ENCODE results near the gene MTA1.

The MTA1 gene

DNA sequence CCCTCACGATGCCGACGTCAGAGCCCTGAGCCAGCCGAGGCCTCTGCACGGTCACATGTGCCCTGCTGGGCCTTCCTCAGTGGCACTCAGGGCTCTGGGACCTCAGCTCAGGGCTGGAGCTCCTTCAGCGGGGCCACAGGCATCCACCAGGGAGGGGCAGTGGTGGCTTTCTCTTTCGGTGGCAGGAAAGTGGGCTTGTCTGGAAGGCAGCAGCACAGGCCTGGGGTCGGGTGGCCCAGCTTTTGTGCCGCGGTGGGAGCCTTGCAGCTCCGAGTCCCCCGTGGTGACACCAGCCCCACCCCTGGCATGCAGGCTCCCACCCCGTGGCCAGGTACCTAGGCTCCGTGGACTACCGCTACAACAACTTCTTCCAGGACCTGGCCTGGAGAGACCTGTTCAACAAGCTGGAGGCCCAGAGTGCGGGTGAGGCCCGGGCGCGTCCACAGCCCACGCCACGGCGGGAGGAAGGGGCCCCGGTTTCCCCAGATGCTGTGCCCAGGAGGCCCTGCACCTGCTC, 35.5 kb upstream of the MTA1 start:
- FAIRE-seq (no peak), DNase-seq (ENCODE audit: insufficient read length, low spot score) (no peak)
- TF ChIP-seq, protein P1, sequence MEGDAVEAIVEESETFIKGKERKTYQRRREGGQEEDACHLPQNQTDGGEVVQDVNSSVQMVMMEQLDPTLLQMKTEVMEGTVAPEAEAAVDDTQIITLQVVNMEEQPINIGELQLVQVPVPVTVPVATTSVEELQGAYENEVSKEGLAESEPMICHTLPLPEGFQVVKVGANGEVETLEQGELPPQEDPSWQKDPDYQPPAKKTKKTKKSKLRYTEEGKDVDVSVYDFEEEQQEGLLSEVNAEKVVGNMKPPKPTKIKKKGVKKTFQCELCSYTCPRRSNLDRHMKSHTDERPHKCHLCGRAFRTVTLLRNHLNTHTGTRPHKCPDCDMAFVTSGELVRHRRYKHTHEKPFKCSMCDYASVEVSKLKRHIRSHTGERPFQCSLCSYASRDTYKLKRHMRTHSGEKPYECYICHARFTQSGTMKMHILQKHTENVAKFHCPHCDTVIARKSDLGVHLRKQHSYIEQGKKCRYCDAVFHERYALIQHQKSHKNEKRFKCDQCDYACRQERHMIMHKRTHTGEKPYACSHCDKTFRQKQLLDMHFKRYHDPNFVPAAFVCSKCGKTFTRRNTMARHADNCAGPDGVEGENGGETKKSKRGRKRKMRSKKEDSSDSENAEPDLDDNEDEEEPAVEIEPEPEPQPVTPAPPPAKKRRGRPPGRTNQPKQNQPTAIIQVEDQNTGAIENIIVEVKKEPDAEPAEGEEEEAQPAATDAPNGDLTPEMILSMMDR (IDR thresholded peaks at IDR 0.05; ENCODE audit: insufficient read depth, missing control alignments): no peak

DNA sequence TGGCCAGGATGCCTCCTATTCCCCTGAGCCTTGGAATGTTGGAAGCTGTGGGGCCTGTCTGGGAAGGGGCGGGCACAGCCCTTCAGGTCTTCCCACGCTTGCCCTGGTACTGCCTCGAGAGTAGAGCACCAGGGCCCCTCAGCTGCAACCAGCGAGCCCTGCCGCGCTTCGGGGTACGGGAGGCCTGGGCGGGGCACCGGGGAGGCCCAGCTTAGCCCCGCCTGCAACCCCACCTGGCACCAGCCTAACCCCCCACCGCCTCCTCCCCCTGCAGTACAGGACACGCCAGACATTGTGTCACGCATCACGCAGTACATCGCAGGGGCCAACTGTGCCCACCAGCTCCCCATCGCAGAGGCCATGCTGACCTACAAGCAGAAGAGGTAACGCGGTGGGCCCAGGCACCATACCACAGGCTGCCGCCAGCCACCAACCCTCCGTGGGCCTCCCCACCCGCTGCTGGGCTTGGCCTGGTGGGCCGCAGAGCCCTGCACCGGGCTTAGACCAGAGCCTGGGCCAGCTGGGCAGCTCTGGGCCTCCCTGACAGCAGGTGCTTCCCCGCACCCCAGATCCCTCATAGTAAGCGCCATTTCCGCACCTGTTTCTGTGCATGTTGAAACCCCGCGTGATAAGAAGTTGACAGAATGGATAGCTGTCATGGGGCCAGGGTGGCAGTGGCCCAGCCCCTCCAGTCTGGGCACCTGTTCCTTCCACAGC, 34.9 kb upstream of the MTA1 start:
- DNase-seq (ENCODE audit: insufficient read length, low spot score): no peak
- TF ChIP-seq, protein P1 (IDR thresholded peaks at IDR 0.05; ENCODE audit: insufficient read depth, missing control alignments): no peak
- no peak for FAIRE-seq

DNA sequence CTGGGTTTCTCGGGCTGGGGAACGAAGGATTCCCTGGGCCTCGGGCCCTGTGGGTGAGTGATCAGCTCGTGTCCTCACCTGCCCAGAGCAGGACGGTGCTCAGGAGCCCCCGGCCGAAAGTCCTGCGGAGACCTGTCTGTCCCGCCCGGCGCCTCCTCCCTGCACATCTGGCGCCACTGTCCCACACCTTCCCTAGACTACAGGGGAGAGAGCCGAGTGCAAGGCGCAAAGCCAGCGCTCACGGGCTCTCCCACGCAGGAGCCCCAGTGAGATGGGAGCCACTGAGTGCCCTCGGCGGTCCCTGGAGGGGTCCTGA, 34.3 kb upstream of the MTA1 start:
- no peak for DNase-seq (ENCODE audit: insufficient read length, low spot score)
- TF ChIP-seq, protein P1 (IDR thresholded peaks at IDR 0.05; ENCODE audit: insufficient read depth, missing control alignments): no peak
- no peak for FAIRE-seq

DNA sequence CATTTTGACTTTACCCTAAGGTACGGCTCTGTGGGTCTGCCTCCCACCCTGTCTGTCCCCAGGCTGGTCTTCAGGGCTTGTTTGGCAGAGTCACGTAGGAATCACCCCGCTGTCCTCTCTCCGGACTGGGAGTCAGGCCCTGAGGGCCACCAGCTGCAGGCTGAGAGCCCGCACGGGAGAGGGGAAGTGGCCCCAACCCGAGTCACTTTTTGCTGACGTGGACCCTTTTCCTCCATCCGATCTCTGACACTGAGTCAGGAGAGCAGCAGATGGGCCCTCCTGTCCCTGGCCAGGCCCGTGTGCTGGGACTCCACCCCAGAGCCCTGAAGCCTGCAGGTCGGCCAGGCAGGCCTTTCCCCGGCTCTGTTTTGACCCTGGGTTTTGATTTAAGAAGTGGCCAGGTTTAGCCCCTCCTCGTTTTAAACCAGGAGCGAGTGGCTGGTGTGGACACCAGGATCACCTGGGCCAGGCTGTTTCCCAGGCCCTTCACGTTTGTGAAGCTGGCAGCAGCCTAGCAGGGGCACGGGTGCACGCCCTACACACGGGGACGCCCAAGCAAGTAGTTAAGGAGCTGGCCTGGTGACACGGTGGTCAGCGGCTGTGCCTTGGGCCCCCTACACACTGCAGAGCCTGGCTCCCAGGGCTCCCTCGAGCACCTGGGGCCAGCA, 33.8 kb upstream of the MTA1 start:
- no peak for FAIRE-seq
- TF ChIP-seq, protein P1 (IDR thresholded peaks at IDR 0.05; ENCODE audit: insufficient read depth, missing control alignments): no peak
- DNase-seq (ENCODE audit: insufficient read length, low spot score): no peak

DNA sequence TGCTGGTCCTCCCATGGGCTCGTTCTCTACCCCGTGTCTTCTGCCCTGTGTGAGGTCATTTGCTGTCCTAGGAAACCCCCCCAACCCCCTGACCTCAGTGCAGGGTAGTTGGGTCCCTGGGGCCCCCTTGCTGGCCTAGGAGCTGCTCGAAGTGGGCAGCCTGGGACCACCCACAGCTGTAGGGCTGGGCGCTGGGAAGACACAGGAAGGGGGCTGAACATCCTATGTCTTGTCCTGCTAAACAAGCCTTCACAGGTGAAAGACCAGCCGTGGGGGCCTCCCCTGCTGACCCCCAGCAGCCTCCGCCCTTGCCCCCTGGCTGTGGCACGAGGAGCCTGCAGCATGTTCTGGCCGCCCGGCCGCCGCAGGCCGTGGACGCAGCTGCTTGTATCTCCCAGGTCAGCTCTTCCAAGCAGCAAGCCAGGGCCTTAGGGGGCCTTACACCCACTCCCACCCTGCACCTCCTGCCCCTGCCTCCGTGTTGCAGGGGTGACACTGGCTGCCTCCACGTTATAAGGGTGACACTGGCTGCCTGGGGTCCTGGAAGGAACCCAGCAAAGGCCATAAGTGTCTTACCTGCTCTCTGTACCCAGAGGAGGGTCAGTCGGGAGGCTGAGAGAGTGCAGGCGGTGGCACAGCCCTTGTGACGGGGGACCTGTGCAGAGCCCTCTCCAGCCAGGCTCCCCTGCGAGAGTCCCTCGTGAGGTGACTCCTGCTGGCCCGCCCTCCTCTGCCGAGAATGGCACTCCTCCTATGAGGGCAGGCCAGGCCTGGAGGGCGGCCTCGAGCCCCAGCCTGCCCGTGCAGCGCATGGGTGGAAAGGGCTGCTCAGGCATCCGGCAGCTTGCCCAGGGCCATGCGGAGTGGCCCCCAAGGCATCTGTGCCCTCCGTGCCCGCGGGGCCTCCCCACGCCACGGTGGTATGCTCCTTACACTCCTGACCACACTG, 32.8 kb upstream of the MTA1 start:
- DNase-seq (ENCODE audit: insufficient read length, low spot score): no peak
- no peak for FAIRE-seq
- TF ChIP-seq, protein P1 (IDR thresholded peaks at IDR 0.05; ENCODE audit: insufficient read depth, missing control alignments): no peak

DNA sequence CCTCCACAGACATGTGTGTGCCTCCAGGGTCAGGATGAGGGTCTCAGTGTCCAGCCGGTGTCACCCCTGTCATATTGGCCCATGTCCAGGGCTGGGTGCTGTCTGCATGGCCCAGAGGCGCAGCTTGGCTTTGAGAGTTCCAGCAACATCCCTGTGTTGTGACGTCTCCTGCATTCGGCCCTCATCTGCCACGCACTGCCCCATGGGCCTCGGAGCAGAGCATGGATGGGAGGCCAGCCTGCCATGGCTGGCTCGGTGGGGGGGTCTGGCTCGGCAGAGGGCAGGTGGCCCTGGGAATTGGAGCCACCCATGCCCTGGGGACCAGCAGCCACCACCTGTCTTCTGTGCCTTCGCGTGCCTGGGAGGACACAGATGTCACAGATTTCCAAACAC, 32.1 kb upstream of the MTA1 start:
- no peak for DNase-seq (ENCODE audit: insufficient read length, low spot score)
- no peak for FAIRE-seq
- TF ChIP-seq, protein P1 (IDR thresholded peaks at IDR 0.05; ENCODE audit: insufficient read depth, missing control alignments): no peak
